VCaP (cell line): ENCODE data around the gene ETFB.
A peak's percentile ranks its signal among the peaks of the same experiment; 100 is the strongest.

Experiments used
- H3K27ac ChIP-seq: fragments of 450-650 bp; 2 replicates; pipeline ENCODE4 v1.5.1; 2017
- TF ChIP-seq, protein P1 (sequence below): fragments of 450-650 bp; conservative IDR thresholded peaks from 2 replicates; pipeline ENCODE4 v1.5.1; 2017; ENCODE audit warnings: mild to moderate bottlenecking, moderate library complexity

Gene ETFB

DNA sequence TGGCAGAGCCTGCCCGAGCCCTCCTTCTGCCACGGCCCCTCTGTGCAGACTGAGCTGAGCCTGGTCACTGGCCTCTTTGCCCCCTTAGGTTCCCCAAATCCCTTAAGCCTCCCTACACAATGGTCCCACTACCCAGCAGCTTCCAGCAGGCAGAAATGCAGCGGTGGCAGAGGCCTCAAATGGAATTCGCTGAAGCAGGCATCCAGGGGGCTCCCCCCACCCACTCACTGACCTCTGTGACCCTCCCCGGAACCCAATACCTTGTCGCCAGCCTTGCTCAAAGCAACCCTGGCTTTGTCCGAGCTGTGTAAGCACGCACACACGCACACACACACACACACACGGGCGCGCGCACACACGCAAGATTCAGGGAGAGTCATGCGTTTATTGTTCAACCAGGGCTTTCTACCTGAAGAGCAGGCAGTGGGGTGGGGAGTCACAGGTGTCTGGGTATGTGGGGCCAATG, 21.8 kb upstream of the ETFB start, which contains the start of gene LIM2:
Gene LIM2 (minus strand): TSS at position 51 of the 466 bp plus-strand sequence. CDS start 531 bp downstream, outside the sequence.
- TF ChIP-seq, protein P1, sequence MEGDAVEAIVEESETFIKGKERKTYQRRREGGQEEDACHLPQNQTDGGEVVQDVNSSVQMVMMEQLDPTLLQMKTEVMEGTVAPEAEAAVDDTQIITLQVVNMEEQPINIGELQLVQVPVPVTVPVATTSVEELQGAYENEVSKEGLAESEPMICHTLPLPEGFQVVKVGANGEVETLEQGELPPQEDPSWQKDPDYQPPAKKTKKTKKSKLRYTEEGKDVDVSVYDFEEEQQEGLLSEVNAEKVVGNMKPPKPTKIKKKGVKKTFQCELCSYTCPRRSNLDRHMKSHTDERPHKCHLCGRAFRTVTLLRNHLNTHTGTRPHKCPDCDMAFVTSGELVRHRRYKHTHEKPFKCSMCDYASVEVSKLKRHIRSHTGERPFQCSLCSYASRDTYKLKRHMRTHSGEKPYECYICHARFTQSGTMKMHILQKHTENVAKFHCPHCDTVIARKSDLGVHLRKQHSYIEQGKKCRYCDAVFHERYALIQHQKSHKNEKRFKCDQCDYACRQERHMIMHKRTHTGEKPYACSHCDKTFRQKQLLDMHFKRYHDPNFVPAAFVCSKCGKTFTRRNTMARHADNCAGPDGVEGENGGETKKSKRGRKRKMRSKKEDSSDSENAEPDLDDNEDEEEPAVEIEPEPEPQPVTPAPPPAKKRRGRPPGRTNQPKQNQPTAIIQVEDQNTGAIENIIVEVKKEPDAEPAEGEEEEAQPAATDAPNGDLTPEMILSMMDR = no peak
- H3K27ac ChIP-seq = no peak within 1 kb of the TSS

DNA sequence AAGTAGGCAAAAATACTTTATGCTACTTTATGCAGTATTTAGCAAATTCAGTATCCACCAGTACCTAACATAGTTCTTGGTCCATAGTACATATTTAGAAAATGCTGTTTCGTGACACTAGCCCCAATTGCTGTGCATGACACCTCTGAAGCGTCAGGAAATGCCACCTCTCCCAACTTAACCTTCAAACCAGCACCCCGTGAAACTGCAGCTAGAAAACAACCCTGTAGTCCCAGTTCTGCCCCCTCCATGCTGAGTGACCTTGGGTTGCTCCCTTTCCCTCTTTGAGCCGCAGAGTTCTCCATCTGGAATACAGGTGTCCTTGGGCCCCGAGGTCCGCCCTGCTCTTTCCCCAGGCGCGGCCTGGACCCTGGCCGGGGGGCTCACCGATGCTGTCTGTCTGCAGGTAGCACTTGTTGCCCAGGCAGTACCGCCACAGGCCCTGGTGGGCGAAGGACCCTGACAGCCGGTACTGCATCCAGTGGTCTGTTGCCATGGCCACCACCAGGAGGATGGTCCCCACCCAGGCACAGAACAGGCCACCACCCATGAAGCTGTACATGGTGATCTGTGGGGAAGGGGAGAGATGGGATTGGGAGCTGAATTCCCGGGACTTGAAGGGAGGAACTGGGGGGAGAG, 20.8 kb upstream of the ETFB start:
- TF ChIP-seq, protein P1 = no peak
- no peak overlapping the region for H3K27ac ChIP-seq

DNA sequence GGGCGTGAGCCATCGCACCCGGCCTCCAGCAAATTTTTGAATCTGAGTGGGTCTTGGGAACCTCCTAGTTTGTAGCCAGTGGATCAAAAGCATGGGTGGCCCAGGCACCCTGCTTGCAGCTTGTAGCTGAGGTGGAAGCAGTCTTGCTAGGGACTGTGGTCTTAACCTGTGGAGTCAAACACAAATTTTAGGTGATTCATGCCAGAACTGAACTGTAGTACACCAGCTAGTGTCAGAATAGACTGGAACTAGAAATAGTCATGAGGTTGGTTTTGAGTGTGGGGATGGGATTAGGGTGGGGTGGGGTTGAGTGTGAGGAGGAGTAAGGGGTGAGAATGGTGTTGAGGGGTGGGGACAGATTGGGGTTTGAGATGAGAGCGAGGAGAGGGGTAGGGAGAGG, 15.8 kb upstream of the ETFB start:
- TF ChIP-seq, protein P1 = no peak
- H3K27ac ChIP-seq = no peak overlapping the region

DNA sequence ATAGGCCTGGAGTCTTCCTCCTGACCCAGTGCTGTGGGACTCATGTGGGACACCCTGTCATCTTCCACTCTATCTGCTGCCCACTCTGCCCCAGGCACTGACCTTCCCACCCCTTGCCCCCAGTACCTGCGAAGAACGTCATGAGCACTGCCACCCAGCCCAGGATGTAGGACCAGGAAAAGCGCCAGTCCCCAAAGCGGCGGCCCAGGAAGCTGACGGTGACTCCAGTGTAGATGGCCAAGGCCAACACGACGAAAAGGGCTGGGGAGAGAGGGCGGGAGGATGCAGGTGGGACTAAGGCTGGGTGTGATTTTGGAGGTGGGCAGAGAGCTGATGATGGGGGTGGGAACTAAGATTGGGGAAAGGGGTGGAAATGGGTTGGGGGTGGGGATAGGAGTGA, 14.2 kb upstream of the ETFB start:
- TF ChIP-seq, protein P1 = no peak
- no peak overlapping the region for H3K27ac ChIP-seq

DNA sequence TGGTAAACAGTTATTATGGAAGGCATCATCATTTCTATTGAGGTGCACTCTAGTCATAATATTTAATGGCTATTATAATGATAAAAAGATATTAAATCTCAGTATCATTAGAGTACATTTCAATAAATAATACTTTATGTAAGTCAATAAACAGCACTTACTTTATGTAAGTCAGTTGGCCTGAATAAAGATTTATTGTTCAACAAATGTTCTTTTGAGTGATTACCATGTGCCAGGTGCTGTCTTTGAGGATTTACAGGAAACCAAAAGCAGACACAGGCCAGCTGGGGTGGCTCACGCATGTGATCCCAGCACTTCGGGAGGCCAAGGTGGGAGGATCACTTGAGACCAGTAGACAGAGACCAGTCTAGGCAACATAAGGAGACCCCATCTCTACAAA, 11.2 kb upstream of the ETFB start:
- H3K27ac ChIP-seq = peak overlapping the region; percentile 68

DNA sequence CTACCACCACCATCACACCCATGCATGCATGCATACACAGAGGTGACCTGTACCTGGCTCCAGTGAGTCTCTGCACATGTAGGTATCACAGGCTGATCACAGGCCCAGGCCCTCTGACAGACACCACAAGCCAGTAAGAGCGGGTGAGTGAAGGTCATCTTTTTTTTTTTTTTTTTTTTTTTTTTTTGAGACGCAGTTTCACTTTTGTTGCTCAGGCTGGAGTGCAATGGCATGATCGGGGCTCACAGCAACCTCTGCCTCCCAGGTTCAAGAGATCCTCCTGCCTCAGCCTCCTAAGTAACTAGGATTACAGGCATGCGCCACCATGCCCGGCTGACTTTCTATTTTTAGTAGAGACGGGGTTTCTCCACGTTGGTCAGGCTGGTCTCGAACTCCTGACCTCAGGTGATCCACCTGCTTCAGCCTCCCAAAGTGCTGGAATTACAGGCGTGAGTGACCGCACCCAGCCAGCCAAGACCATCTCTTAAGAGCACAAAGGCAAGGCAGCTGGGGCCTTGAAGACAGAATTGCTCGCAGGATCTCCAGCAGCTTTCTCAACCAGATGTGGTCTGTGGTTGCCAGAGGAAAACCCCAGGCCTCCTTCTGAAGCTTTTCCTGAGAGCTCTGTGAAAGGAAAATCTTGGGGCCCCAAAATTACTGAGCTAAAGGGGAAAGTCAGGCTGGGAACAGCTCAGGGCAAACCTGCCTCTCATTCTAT, 9.5 kb upstream of the ETFB start:
- no peak overlapping the region for H3K27ac ChIP-seq
- TF ChIP-seq, protein P1 = no peak

More for the DNA sequence above, 11.2 kb upstream of the ETFB start:
- TF ChIP-seq, protein P1 = no peak

DNA sequence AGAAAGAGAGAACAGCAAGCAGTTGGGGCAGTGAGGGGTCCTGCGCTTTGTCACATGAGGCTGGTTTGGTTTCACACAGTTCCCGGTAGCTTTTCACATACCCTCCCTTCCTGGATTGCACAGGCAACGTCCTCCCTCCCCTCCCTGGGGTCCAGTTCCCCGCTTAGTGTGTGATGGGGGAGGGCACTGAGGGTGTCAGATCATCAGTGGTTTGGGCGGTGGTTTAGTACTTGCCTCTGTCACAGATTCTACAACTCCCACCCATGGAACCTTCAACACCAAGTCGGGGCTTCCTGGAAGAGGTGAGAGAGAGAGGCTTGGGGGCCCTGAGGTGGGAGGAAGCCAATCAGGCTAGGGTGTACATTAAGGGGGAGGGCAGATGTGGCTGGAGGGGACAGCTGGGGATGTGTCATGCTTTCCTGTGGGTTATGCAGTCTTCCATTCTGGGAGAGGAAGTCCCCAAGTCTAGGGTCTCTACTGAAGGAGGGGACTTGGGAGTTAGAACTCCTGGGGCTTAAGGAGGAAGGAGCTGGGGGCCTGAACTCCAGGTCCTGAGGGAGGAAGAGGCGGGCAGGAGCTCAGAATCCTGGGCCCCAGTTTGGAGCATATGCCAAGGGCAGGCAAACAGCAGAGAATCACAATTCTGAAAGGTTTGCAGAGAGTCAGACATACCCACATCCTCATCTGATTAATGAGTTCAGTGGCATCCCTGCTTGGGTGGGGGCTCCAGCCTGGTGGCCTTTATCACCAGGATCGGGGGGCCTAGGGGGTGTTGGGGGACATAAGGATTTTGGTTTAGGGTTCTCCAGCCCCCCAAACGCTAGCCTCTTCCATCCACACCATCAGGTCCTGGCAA, 6.7 kb upstream of the ETFB start, which contains the start of gene NKG7:
Gene NKG7 (minus strand): TSS at position 6 of the 856 bp plus-strand sequence. CDS start 119 bp downstream, outside the sequence.
- no peak within 1 kb of the TSS for H3K27ac ChIP-seq
- TF ChIP-seq, protein P1 = no peak
